WI38 (cell line): Measurements from ENCODE around the gene SLC39A11.

Experiments used
- H3K4me3 ChIP-seq: 2 replicates; pipeline ENCODE4 v1.5.1; 2011; ENCODE audit warnings: low read depth, mild to moderate bottlenecking, control low read depth, low read length
- TF ChIP-seq, protein P1 (sequence below): IDR thresholded peaks from 2 replicates; pipeline ENCODE4 v1.5.1; 2012; ENCODE audit warnings: low read depth, mild to moderate bottlenecking, control low read depth, low read length

SLC39A11 gene

DNA sequence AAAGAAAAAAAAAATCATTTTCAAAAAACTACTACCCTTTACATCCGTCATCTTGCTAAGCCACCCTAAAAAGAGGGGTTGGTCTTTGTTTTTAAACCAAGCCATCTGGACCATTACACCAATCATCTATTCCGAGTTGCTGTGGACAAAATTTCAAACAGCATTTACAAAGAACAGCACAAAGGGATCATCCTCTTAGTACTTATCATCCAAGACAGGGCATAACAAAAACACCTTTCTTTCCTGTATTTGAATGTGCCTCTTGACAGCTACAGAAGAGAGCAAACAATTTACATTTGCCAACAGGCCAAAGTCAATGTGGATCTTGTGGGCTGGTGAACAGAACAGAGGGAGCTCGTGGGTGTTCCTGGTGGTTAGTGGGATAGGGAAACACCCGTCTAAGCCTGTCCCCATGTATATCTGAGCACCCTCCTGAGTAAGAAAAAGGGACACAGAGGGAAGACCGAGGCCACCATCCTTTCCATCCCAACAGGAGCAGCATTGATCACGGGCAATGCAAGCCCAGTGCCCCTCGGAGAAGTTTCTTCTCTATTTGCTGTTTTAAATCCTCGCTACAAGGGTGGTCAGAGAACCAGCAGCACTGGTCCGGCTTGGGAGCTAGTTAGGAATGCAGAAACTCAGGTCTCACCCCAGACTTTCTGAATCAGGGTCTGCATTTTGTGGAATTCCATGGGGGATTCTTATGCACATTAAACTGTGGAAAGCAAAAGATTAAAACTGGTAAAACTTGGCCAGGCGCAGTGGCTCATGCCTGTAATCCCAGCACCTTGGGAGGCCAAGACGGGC, 1.9 kb downstream of the SLC39A11 start:
- no peak overlapping the region for H3K4me3 ChIP-seq
- TF ChIP-seq, protein P1, sequence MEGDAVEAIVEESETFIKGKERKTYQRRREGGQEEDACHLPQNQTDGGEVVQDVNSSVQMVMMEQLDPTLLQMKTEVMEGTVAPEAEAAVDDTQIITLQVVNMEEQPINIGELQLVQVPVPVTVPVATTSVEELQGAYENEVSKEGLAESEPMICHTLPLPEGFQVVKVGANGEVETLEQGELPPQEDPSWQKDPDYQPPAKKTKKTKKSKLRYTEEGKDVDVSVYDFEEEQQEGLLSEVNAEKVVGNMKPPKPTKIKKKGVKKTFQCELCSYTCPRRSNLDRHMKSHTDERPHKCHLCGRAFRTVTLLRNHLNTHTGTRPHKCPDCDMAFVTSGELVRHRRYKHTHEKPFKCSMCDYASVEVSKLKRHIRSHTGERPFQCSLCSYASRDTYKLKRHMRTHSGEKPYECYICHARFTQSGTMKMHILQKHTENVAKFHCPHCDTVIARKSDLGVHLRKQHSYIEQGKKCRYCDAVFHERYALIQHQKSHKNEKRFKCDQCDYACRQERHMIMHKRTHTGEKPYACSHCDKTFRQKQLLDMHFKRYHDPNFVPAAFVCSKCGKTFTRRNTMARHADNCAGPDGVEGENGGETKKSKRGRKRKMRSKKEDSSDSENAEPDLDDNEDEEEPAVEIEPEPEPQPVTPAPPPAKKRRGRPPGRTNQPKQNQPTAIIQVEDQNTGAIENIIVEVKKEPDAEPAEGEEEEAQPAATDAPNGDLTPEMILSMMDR: no peak

DNA sequence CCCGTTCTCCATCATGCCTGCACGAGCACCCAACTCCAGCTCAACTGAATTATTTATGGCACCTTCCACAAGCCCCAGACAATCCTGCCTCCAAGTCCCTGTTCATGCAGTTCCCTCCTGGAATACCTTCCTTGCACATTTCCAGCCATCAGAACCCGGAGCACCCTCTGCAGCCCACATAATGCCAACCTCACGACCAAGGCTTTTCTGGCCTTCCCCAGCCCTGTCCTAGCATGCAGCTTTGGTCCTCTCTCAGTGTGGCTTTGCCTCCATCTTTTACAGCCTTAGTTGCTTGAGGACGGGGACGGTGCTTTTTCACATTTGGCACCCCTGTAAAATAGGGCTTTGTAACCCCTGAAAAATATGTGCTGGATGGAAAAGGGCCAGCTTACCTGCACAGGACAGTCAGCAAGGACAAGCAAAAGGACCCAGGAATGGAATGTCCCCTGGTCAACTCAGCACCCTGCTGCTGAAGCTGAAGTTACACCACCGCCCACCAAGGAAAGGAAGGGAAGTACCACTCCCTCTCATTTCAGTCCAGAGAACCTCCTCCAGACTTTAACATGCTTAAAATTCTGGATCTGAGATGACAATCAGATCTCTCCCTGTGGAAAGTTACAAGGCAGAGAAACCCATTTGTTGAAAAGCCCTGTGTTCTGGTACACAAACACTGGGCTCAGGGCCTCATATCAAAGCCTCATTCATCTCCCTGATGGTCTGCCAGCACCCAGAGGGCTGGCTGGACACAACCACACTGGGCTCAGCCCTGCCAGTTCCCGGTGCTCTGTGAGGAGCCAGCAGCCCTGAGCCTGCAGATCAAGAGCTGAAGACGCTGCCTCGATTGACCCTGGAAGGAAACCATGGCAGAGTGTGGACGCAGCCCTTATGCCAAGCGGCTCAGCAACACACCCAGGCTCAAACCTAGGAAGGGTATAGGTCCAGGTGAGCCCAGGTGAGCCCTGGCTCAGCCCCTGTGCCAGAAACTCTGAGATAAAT, 2.9 kb downstream of the SLC39A11 start:
- TF ChIP-seq, protein P1: no peak
- H3K4me3 ChIP-seq: no peak overlapping the region

DNA sequence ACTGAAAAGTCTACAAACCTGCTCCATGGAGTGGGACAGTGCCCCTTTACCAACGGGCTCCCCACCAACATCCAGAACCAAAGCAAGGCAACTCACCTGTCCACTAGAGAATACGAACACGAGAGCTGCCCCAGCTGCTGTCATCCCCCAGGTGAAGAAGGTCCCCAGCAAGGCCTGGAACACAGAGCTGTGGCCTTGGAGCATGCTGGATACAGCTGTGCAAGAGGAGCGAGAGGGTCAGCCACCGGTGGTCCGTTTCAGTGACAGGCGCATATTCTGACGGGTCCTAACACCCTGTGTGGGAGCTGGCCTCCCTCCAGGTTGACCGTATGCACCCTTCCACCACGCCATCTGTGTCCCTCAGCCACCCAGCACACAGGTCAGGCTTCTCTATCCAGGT, 3.9 kb downstream of the SLC39A11 start:
- TF ChIP-seq, protein P1: no peak
- no peak overlapping the region for H3K4me3 ChIP-seq

DNA sequence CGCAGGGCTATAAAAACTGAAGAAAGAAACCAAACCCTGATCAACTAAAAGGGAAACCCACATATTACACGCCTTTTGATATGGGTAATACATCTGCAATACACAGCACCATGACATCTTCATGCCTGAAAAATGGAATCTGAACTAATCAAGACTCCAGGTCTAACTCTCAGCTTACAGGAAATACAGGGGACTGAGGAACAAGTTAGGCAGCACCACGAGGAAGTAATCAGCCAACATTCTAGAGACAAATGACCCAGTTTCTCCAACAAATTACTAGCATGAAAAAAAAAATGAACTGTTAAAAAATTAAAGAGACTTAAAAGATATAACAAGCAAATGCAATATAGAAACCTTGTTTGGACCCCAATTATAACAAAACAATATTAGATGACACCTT, 9.1 kb downstream of the SLC39A11 start:
- H3K4me3 ChIP-seq: no peak overlapping the region
- TF ChIP-seq, protein P1: no peak

DNA sequence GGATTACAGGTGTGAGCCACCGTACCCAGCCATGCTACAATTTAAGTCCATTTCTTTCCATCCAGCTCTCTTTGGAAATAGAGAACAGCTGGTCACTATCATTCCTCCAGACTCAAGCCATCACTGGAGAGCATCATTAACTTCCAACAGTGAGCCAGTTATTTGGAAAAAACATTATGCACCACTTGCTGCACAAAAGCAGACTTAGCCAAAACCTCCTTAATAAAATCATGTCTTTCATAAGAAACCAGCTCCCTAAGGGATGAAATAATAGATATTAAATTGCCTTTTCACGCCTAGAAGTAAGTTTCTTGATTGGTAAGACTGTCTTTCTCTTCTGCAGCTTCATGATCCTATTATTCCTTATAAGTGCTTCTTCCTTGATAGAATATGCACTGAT, 17.9 kb downstream of the SLC39A11 start:
- TF ChIP-seq, protein P1: no peak
- H3K4me3 ChIP-seq: no peak overlapping the region

DNA sequence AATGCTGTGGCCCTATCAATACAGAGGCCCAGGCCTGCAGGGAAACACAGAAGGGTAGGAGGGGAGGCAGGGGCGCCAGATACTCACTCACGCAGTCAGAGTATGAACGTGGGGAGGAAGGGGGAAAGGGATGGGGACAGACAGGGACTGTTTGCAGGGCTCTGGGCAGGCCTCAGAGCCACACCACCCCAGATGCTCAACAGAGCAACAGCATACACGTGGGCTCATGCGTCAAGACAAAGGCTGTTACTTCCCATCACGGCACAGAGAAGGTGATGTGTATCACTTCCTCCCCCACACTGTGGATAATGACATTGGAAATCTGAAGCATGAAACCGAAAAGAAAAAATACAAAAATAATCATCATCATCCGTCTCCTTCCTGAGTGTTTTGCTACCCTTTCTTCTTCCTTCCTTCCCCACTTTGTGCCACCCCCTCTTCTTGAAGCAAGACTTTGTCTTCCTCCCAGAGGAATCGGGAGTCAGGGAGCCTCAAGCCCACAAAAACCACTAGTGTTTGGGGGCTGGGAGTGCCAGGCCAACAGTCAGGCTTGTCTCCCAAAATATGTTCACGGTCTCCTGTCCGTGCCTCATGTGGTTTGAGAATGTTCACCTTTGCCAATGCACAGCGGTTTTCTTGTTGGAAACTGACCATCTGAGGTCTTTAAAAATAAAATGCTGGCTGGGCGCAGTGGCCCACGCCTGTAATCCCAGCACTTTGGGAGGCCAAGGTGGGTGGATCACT, 20.1 kb downstream of the SLC39A11 start:
- TF ChIP-seq, protein P1: no peak

More for the DNA sequence above, 20.1 kb downstream of the SLC39A11 start:
- H3K4me3 ChIP-seq: no peak overlapping the region
